ENCODE results near the gene C6orf89. TPM values are rescaled to one million over a fixed set of nuclear protein-coding genes. Genes with fewer than 3 reads are reported as not detected.
A peak's percentile ranks its signal among the peaks of the same experiment; 100 is the strongest.

C6orf89 gene
- total RNA-seq, 1 experiment from 2014 or later, result 32.9 TPM

DNA sequence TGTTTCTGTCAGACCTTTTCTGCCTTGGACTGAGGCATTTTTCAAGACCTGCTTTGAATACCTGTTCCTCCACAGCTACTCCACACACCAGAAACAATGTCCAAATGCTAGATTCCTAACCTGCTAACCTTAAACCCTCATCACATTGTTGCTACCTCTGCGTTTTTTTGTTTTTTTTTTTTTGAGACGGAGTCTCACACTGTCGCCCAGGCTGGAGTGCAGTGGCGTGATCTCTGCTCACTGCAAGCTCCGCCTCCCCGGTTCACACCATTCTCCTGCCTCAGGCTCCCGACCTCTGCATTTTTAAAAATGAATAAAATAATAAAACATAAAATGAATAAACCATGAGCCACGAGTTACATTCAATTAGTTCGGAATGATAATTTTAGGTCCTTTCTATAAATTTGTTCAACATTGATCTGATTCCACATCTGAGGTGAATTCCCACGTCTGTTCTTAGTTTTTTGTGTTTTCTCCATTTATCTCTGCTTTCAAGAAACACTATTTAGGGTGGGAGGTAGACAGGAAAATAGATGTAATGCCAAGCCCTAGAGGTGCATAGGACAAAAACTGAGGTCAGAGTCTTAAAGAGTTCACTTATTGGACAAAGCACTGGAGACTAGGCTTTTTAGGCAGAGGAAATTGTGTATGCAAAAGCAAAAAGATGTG is 1.3 kb downstream of the C6orf89 start:
- BruUV-seq (replicated peaks), result no TSS peak
- Histone ChIP-seq H3K9ac (ENCODE audit: low read length) (peak overlapping the region; percentile 70), H3K27me3 (ENCODE audit: insufficient read depth, low read length) (no peaks in the 10 kb centered on the region), H3K27ac (ENCODE audit: low read depth, low read length) (no peak overlapping the region), H3K79me2 (ENCODE audit: insufficient read depth, low read length) (peaks cover 35% of the 10 kb centered on the region), H3K4me1 (ENCODE audit: control insufficient read depth in 1 of 2, insufficient read depth in 2 of 2, low read length in 2 of 2) (peaks cover 8 to 18% of the 10 kb centered on the region in 2 experiments; a peak in 3 of 4 replicates), H3K36me3 (ENCODE audit: control insufficient read depth in 1 of 2, insufficient read depth in 2 of 2, low read length in 2 of 2) (no peaks in the 10 kb centered on the region), H2AFZ (ENCODE audit: low read depth, low read length, poor library complexity, severe bottlenecking) (no peak overlapping the region), H3K4me2 (ENCODE audit: low read length) (peak overlapping the region; percentile 75), H3K9me3 (ENCODE audit: control insufficient read depth in 1 of 2, insufficient read depth in 1 of 2, low read depth in 1 of 2, low read length in 2 of 2) (no peaks in the 10 kb centered on the region), H3K9me2 (ENCODE audit: insufficient read depth) (no peaks in the 10 kb centered on the region), H4K20me1 (ENCODE audit: insufficient read depth) (no peaks in the 10 kb centered on the region), H3K4me3 (replicated peaks in 1 of 2; ENCODE audit: low read depth in 1 of 2, low read length in 2 of 2) (peak overlapping the region; percentile 81 to 88)
- ChIA-PET RAD21 (ENCODE audit: low non-redundant PET in 1 of 2, low total read pairs in 2 of 2, uncharacterized antibody in 2 of 2, unreplicated experiment in 2 of 2) (interaction anchor here in 1 of 2 experiments (0.5 kb wide), 1 partner anchor 53 kb away, joined by 3 read pairs; no protein-coding TSS in a partner anchor), POLR2A (no interaction called here), CTCF (no interaction called here)
- intact Hi-C loops (cut with micrococcal nuclease), result loop anchor here (5.0 kb wide), 1 partner anchor 325 kb away; no protein-coding TSS in a partner anchor
- DNase-seq (ENCODE audit: low read depth, low spot score) (no peak), ATAC-seq (no peak)
- TF ChIP-seq SRF (IDR thresholded peaks at IDR 0.05; ENCODE audit: low read depth) (no peak), MAX (IDR thresholded peaks at IDR 0.05) (no peak), SIN3A (IDR thresholded peaks at IDR 0.05; ENCODE audit: low read depth) (no peak), YY1 (IDR thresholded peaks at IDR 0.05; ENCODE audit: extremely low read depth, insufficient replicate concordance, low read depth, low read length) (no peak), SP1 (IDR thresholded peaks at IDR 0.05; ENCODE audit: low read depth) (no peak), EZH2phosphoT487 (IDR thresholded peaks at IDR 0.05; ENCODE audit: borderline replicate concordance) (no peak), ELF1 (IDR thresholded peaks at IDR 0.05; ENCODE audit: borderline replicate concordance, low read depth) (no peak), CBX3 (IDR thresholded peaks at IDR 0.05; ENCODE audit: low read depth) (no peak), ZNF274 (IDR thresholded peaks at IDR 0.05; ENCODE audit: low read depth, low read length) (no peak), ZBTB33 (IDR thresholded peaks at IDR 0.05; ENCODE audit: extremely low read depth, insufficient replicate concordance, low read length) (no peak), POLR2AphosphoS5 (IDR thresholded peaks at IDR 0.05; ENCODE audit: low read depth, low read length) (no peak), FOSL1 (IDR thresholded peaks at IDR 0.05; ENCODE audit: low read depth) (no peak), CTCF (IDR thresholded peaks at IDR 0.05 in 2 of 3, conservative IDR thresholded peaks at IDR 0.05 in 1 of 3; ENCODE audit: borderline replicate concordance in 1 of 3, insufficient read depth in 1 of 3, low read depth in 2 of 3, low read length in 2 of 3) (no peak)
- TF ChIP-seq, protein P1, sequence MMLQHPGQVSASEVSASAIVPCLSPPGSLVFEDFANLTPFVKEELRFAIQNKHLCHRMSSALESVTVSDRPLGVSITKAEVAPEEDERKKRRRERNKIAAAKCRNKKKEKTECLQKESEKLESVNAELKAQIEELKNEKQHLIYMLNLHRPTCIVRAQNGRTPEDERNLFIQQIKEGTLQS (IDR thresholded peaks at IDR 0.05), result no peak
- TF ChIP-seq, protein P2, sequence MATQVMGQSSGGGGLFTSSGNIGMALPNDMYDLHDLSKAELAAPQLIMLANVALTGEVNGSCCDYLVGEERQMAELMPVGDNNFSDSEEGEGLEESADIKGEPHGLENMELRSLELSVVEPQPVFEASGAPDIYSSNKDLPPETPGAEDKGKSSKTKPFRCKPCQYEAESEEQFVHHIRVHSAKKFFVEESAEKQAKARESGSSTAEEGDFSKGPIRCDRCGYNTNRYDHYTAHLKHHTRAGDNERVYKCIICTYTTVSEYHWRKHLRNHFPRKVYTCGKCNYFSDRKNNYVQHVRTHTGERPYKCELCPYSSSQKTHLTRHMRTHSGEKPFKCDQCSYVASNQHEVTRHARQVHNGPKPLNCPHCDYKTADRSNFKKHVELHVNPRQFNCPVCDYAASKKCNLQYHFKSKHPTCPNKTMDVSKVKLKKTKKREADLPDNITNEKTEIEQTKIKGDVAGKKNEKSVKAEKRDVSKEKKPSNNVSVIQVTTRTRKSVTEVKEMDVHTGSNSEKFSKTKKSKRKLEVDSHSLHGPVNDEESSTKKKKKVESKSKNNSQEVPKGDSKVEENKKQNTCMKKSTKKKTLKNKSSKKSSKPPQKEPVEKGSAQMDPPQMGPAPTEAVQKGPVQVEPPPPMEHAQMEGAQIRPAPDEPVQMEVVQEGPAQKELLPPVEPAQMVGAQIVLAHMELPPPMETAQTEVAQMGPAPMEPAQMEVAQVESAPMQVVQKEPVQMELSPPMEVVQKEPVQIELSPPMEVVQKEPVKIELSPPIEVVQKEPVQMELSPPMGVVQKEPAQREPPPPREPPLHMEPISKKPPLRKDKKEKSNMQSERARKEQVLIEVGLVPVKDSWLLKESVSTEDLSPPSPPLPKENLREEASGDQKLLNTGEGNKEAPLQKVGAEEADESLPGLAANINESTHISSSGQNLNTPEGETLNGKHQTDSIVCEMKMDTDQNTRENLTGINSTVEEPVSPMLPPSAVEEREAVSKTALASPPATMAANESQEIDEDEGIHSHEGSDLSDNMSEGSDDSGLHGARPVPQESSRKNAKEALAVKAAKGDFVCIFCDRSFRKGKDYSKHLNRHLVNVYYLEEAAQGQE (IDR thresholded peaks at IDR 0.05; ENCODE audit: low read depth), result no peak

All from HCT116 (cell line).